SK-N-SH treated with all-trans-retinoic acid at 6 μM for 48 hours (cell line): Measurements from ENCODE around the gene MCRS1.
"Not testable (repeated sequence)": the region's sequence is repeated elsewhere in the genome, so short reads cannot be mapped to it uniquely, and the experiment has no call there.

Experiments
- ATAC-seq: fragments of 200-7000 bp; cut with Tn5 transposase; 3 replicates; pipeline ENCODE4 v1.9.1; 2020; ENCODE audit warnings: mild to moderate bottlenecking, moderate library complexity
- ARNTL ChIP-seq: fragments of 450-650 bp; formaldehyde crosslinking; IDR thresholded peaks from 2 replicates; pipeline ENCODE4 v1.5.0; 2020; ENCODE audit warnings: low read depth, mild to moderate bottlenecking, moderate library complexity, borderline replicate concordance
- BACH2 ChIP-seq: fragments of 250-450 bp; sonication (Bioruptor Pico); IDR thresholded peaks from 2 replicates; pipeline ENCODE4 v1.9.0; 2021; ENCODE audit warnings: mild to moderate bottlenecking, borderline replicate concordance
- CSDC2 ChIP-seq: fragments of 250-450 bp; sonication (Bioruptor Pico); IDR thresholded peaks from 2 replicates; pipeline ENCODE4 v1.5.0; 2020; ENCODE audit warnings: mild to moderate bottlenecking, moderate library complexity
- ESRRG ChIP-seq: fragments of 250-450 bp; sonication (Bioruptor Pico); IDR thresholded peaks from 2 replicates; pipeline ENCODE4 v1.6.1; 2021; ENCODE audit warnings: mild to moderate bottlenecking
- GLIS3 ChIP-seq: fragments of 250-450 bp; sonication (Bioruptor Pico); IDR thresholded peaks from 2 replicates; pipeline ENCODE4 v1.5.0; 2020; ENCODE audit warnings: mild to moderate bottlenecking, moderate library complexity
- ISL1 ChIP-seq: fragments of 250-450 bp; sonication (Bioruptor Pico); IDR thresholded peaks from 2 replicates; pipeline ENCODE4 v2.1.2; 2022; ENCODE audit warnings: mild to moderate bottlenecking, moderate library complexity
- OSR1 ChIP-seq: fragments of 250-450 bp; sonication (Bioruptor Pico); IDR thresholded peaks from 2 replicates; pipeline ENCODE4 v1.8.0; 2022; ENCODE audit warnings: moderate library complexity, mild to moderate bottlenecking, inconsistent platforms
- PPARA ChIP-seq: fragments of 250-450 bp; sonication (Bioruptor Pico); IDR thresholded peaks from 2 replicates; pipeline ENCODE4 v1.5.0; 2020; ENCODE audit warnings: mild to moderate bottlenecking, borderline replicate concordance
- RARB ChIP-seq: fragments of 250-450 bp; sonication (Bioruptor Pico); IDR thresholded peaks from 2 replicates; pipeline ENCODE4 v1.8.0; 2021; ENCODE audit warnings: mild to moderate bottlenecking, moderate library complexity
- SNAI2 ChIP-seq: fragments of 250-450 bp; sonication (Bioruptor Pico); IDR thresholded peaks from 2 replicates; pipeline ENCODE4 v1.5.0; 2020; ENCODE audit warnings: mild to moderate bottlenecking, moderate library complexity
- TCF4 ChIP-seq: fragments of 250-450 bp; sonication (Bioruptor Pico); IDR thresholded peaks from 2 replicates; pipeline ENCODE4 v1.8.0; 2021; ENCODE audit warnings: mild to moderate bottlenecking, moderate library complexity, borderline replicate concordance
- TOX ChIP-seq: fragments of 250-450 bp; sonication (Bioruptor Pico); IDR thresholded peaks from 2 replicates; pipeline ENCODE4 v1.8.0; 2021; ENCODE audit warnings: mild to moderate bottlenecking, moderate library complexity, borderline replicate concordance
- ZC3H10 ChIP-seq: fragments of 250-450 bp; sonication (Bioruptor Pico); IDR thresholded peaks from 2 replicates; pipeline ENCODE4 v1.5.1; 2021; ENCODE audit warnings: mild to moderate bottlenecking, moderate library complexity
- ZFP3 ChIP-seq: fragments of 250-450 bp; sonication (Bioruptor Pico); IDR thresholded peaks from 2 replicates; pipeline ENCODE4 v1.5.0; 2020; ENCODE audit warnings: mild to moderate bottlenecking, moderate library complexity
- ZFP30 ChIP-seq: fragments of 450-650 bp; formaldehyde crosslinking; IDR thresholded peaks from 2 replicates; pipeline ENCODE4 v1.5.0; 2022; ENCODE audit warnings: mild to moderate bottlenecking, moderate library complexity
- ZNF565 ChIP-seq: fragments of 450-650 bp; formaldehyde crosslinking; conservative IDR thresholded peaks from 2 replicates; pipeline ENCODE4 v1.5.0; 2020; ENCODE audit warnings: low read depth, mild to moderate bottlenecking, moderate library complexity
- ZNF70 ChIP-seq: fragments of 450-650 bp; formaldehyde crosslinking; IDR thresholded peaks from 2 replicates; pipeline ENCODE4 v1.5.0; 2020; ENCODE audit warnings: mild to moderate bottlenecking, moderate library complexity
- ZNF8 ChIP-seq: fragments of 450-650 bp; formaldehyde crosslinking; IDR thresholded peaks from 2 replicates; pipeline ENCODE4 v1.5.0; 2020; ENCODE audit warnings: mild to moderate bottlenecking, moderate library complexity
- TF ChIP-seq, protein P1 (sequence below): fragments of 250-450 bp; sonication (Bioruptor Pico); IDR thresholded peaks from 2 replicates; pipeline ENCODE4 v1.5.0; 2020; ENCODE audit warnings: mild to moderate bottlenecking, moderate library complexity
- TF ChIP-seq, protein P2 (sequence below): fragments of 250-450 bp; sonication (Bioruptor Pico); IDR thresholded peaks from 2 replicates; pipeline ENCODE4 v1.5.1; 2020; ENCODE audit warnings: low read depth, mild to moderate bottlenecking, moderate library complexity
- TF ChIP-seq, protein P3 (sequence below): fragments of 250-450 bp; sonication (Bioruptor Pico); IDR thresholded peaks from 2 replicates; pipeline ENCODE4 v1.5.1; 2021; ENCODE audit warnings: mild to moderate bottlenecking, moderate library complexity
- TF ChIP-seq, protein P4 (sequence below): fragments of 250-450 bp; sonication (Bioruptor Pico); IDR thresholded peaks from 2 replicates; pipeline ENCODE4 v1.8.0; 2021; ENCODE audit warnings: low read depth, mild to moderate bottlenecking, moderate library complexity, borderline replicate concordance

The MCRS1 gene

GRCh38 chr12:49609059-49609874 lies 41.3 kb upstream of the MCRS1 start:
- no peak for TF ChIP-seq ZNF565 (CRISPR knock-in tag)
- TF ChIP-seq TOX (CRISPR knock-in tag): no peak
- no peak for TF ChIP-seq BACH2
- TF ChIP-seq ARNTL (CRISPR knock-in tag): no peak
- TF ChIP-seq ESRRG: no peak
- no peak for TF ChIP-seq ZNF70 (CRISPR knock-in tag)
- TF ChIP-seq ZNF8: no peak
- TF ChIP-seq PPARA (CRISPR knock-in tag): no peak
- TF ChIP-seq, protein P1, sequence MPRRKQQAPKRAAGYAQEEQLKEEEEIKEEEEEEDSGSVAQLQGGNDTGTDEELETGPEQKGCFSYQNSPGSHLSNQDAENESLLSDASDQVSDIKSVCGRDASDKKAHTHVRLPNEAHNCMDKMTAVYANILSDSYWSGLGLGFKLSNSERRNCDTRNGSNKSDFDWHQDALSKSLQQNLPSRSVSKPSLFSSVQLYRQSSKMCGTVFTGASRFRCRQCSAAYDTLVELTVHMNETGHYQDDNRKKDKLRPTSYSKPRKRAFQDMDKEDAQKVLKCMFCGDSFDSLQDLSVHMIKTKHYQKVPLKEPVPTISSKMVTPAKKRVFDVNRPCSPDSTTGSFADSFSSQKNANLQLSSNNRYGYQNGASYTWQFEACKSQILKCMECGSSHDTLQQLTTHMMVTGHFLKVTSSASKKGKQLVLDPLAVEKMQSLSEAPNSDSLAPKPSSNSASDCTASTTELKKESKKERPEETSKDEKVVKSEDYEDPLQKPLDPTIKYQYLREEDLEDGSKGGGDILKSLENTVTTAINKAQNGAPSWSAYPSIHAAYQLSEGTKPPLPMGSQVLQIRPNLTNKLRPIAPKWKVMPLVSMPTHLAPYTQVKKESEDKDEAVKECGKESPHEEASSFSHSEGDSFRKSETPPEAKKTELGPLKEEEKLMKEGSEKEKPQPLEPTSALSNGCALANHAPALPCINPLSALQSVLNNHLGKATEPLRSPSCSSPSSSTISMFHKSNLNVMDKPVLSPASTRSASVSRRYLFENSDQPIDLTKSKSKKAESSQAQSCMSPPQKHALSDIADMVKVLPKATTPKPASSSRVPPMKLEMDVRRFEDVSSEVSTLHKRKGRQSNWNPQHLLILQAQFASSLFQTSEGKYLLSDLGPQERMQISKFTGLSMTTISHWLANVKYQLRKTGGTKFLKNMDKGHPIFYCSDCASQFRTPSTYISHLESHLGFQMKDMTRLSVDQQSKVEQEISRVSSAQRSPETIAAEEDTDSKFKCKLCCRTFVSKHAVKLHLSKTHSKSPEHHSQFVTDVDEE (CRISPR knock-in tag): no peak
- TF ChIP-seq GLIS3 (CRISPR knock-in tag): no peak
- no peak for TF ChIP-seq ISL1 (CRISPR knock-in tag)
- TF ChIP-seq, protein P2, sequence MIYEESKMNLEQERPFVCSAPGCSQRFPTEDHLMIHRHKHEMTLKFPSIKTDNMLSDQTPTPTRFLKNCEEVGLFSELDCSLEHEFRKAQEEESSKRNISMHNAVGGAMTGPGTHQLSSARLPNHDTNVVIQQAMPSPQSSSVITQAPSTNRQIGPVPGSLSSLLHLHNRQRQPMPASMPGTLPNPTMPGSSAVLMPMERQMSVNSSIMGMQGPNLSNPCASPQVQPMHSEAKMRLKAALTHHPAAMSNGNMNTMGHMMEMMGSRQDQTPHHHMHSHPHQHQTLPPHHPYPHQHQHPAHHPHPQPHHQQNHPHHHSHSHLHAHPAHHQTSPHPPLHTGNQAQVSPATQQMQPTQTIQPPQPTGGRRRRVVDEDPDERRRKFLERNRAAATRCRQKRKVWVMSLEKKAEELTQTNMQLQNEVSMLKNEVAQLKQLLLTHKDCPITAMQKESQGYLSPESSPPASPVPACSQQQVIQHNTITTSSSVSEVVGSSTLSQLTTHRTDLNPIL (CRISPR knock-in tag): no peak
- no peak for TF ChIP-seq ZFP30
- no peak for TF ChIP-seq TCF4
- TF ChIP-seq ZFP3 (CRISPR knock-in tag): no peak
- no peak for TF ChIP-seq OSR1 (CRISPR knock-in tag)
- no peak for TF ChIP-seq RARB (CRISPR knock-in tag)
- TF ChIP-seq SNAI2 (CRISPR knock-in tag): no peak
- TF ChIP-seq, protein P3, sequence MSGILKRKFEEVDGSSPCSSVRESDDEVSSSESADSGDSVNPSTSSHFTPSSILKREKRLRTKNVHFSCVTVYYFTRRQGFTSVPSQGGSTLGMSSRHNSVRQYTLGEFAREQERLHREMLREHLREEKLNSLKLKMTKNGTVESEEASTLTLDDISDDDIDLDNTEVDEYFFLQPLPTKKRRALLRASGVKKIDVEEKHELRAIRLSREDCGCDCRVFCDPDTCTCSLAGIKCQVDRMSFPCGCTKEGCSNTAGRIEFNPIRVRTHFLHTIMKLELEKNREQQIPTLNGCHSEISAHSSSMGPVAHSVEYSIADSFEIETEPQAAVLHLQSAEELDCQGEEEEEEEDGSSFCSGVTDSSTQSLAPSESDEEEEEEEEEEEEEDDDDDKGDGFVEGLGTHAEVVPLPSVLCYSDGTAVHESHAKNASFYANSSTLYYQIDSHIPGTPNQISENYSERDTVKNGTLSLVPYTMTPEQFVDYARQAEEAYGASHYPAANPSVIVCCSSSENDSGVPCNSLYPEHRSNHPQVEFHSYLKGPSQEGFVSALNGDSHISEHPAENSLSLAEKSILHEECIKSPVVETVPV (CRISPR knock-in tag): no peak
- TF ChIP-seq ZC3H10: no peak

GRCh38 chr12:49605539-49605938 lies 37.6 kb upstream of the MCRS1 start, which contains the start of gene FAM186B:
Gene FAM186B, minus strand, starts transcription at chr12:49605639. Its CDS starts 162 bp downstream, at chr12:49605477.
- not testable (repeated sequence) for ATAC-seq

More at GRCh38 chr12:49609059-49609874, 41.3 kb upstream of the MCRS1 start:
- no peak for ATAC-seq

- TF ChIP-seq BACH2 (no peak), ZFP30 (no peak), ZC3H10 (no peak), SNAI2 (CRISPR knock-in tag) (no peak), RARB (CRISPR knock-in tag) (no peak), CSDC2 (CRISPR knock-in tag) (no peak), TCF4 (no peak), ESRRG (no peak), OSR1 (CRISPR knock-in tag) (no peak)
- TF ChIP-seq, protein P4, sequence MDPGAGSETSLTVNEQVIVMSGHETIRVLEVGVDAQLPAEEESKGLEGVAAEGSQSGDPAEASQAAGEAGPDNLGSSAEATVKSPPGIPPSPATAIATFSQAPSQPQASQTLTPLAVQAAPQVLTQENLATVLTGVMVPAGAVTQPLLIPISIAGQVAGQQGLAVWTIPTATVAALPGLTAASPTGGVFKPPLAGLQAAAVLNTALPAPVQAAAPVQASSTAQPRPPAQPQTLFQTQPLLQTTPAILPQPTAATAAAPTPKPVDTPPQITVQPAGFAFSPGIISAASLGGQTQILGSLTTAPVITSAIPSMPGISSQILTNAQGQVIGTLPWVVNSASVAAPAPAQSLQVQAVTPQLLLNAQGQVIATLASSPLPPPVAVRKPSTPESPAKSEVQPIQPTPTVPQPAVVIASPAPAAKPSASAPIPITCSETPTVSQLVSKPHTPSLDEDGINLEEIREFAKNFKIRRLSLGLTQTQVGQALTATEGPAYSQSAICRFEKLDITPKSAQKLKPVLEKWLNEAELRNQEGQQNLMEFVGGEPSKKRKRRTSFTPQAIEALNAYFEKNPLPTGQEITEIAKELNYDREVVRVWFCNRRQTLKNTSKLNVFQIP (CRISPR knock-in tag): no peak
- TF ChIP-seq, protein P1 (CRISPR knock-in tag): no peak
- TF ChIP-seq, all 23 proteins: peak for 0
- no peak for ATAC-seq
These were observed 36.9 kb upstream of the MCRS1 start for GRCh38 chr12:49604856-49605255.
